ENCODE results near the gene PRM3.

The PRM3 gene

GRCh38 chr16:11242658-11243057 is 30.8 kb downstream of the PRM3 start:
- no peak for DNase-seq

GRCh38 chr16:11241480-11242204 is 31.8 kb downstream of the PRM3 start:
- no peak for DNase-seq

- DNase-seq = no peak
Observed at GRCh38 chr16:11240636-11241473, 32.6 kb downstream of the PRM3 start.

GRCh38 chr16:11239644-11240632 is 33.5 kb downstream of the PRM3 start:
- DNase-seq = no peak

GRCh38 chr16:11238272-11239202 is 34.9 kb downstream of the PRM3 start:
- DNase-seq = no peak

- no peak for DNase-seq
Observed at GRCh38 chr16:11236461-11237254, 36.8 kb downstream of the PRM3 start.

- DNase-seq = no peak
Observed at GRCh38 chr16:11235703-11235991, 37.8 kb downstream of the PRM3 start.

- no peak for DNase-seq
Observed at GRCh38 chr16:11234884-11235702, 38.3 kb downstream of the PRM3 start.

- DNase-seq = no peak
Observed at GRCh38 chr16:11233727-11234376, 39.6 kb downstream of the PRM3 start.

- DNase-seq = no peak
Observed at GRCh38 chr16:11232852-11233726, 40.3 kb downstream of the PRM3 start.

- DNase-seq = no peak
Observed at GRCh38 chr16:11232302-11232851, 41.1 kb downstream of the PRM3 start.

GRCh38 chr16:11231367-11231970 is 42.0 kb downstream of the PRM3 start:
- DNase-seq = no peak

GRCh38 chr16:11229906-11230305 is 43.5 kb downstream of the PRM3 start:
- no peak for DNase-seq

GRCh38 chr16:11229432-11229831 is 44.0 kb downstream of the PRM3 start:
- no peak for DNase-seq

GRCh38 chr16:11225677-11226549 is 47.5 kb downstream of the PRM3 start:
- no peak for DNase-seq

- DNase-seq = no peak
Observed at GRCh38 chr16:11224894-11225676, 48.3 kb downstream of the PRM3 start.
